Activated T-cell treated with anti-CD3 and anti-CD28 coated beads, Interleukin-2, amount 50 U/mL, for 1 hour (primary cell): ENCODE data around the gene ASCL2.

Experiments
- DNase-seq: peaks from one replicate; pipeline ENCODE4 v3.0.0-alpha.2; 2020

The ASCL2 gene

DNA sequence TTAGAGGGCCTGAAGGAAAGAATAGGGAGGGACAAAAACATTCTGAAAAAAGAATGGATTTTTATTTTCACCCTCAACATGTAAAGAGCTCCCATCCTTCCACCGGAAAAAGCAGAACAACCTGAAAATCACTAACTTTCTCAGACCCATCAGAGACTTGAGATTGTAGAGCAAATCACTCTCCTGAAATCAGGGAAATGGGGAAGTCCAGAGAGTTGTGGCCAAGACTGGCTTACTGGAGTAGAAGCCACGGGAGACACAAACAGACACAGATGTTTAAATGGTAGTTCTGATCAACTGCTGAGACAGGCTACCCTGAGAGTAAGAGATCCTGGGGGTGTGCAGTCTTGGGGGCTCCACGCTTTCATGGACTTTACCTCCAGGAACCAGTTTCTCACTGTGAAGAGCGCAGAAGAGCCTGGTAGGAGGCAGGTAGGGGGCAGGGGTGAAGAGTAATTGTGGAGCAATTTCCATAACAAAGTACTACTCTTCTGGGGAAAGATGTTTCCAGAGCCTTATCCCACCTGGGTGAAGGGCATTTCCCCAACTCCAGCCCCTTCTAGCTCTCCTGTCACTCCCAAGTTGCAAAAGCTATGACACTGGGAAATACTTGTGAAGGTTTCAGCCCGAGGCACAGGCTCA lies 47.1 kb downstream of the ASCL2 start:
- no peak for DNase-seq

DNA sequence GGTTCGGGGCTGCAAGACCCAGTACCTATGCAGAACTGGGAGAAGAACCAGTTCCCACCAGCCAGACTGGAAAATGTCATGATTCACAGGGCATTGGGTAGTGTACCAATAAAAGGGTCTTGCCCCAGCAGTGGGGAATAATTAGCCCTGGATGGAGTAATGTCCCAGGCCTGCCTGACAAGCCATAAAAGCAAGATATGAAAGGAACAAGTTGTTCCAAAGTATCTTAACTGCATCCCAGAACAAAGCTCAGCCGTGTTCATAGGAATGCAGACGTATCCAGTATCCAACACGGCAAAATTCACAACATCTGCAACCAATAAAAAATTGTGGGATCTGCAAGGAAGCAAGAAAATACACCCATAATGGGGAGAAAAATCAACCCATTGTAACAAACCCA lies 47.9 kb downstream of the ASCL2 start:
- no peak for DNase-seq

DNA sequence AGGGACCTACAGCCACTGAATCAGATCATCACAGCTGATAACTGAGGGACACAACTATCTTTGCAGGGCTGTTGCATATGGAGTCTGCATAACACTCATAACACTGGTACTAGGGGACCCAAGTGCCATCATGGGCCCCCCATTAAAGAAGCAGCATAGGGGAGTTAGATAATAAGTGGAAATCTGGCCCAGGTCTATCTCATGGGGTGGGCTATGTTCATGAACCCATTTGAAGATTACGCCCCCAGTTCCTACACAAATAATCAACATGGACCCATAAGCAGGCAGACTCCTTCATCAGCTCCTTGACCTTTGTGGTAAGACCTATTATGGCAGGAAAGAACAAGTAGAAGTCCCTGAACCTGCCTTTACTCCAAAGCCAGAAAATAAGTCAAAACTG lies 48.8 kb downstream of the ASCL2 start:
- DNase-seq: no peak

DNA sequence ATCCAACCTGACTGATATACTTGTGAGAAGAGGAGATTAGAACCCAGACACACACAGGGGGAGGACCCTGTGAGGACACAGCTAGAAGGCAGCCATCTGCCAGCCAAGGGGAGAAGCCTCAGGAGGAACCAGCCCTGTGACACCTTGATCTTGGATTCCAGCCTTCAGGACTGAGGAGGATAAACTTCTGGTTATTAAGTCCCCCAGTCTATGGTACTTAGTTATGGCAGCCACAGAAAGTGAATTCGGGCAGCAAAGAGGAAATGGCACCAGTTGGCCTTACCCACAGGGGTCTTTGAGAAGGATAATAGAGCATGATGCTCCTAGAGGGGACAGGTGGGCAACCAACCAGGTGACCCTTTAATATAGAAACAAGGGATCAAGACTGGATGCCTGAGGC lies 49.4 kb downstream of the ASCL2 start:
- no peak for DNase-seq

DNA sequence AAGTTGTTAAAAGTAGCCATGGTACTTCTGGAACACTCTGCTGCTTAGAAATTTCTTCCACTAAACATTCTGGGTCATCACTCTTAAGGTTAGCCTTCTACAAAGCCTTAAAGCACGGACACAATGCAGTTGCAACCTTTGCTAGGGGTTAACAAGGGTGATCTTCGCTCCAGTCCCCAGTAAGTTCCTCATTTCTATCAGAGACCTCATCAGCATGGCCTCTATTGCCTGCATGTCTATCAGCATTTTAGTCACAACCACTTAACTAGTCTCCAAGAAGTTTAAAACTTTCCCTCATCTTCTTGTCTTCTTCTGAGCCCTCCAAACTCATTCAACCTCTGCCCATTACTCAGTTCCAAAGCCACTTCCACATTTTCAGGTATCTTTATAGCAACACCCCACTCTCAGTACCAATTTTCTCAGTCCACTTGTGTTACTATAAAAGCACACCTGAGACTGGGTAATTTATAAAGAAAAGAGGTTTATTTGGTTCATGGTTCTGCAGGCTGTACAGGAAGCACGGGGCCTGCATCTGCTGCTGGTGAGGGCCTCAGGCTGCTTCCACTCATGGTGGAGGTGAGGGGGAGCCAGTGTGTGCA lies 50.1 kb downstream of the ASCL2 start:
- no peak for DNase-seq

DNA sequence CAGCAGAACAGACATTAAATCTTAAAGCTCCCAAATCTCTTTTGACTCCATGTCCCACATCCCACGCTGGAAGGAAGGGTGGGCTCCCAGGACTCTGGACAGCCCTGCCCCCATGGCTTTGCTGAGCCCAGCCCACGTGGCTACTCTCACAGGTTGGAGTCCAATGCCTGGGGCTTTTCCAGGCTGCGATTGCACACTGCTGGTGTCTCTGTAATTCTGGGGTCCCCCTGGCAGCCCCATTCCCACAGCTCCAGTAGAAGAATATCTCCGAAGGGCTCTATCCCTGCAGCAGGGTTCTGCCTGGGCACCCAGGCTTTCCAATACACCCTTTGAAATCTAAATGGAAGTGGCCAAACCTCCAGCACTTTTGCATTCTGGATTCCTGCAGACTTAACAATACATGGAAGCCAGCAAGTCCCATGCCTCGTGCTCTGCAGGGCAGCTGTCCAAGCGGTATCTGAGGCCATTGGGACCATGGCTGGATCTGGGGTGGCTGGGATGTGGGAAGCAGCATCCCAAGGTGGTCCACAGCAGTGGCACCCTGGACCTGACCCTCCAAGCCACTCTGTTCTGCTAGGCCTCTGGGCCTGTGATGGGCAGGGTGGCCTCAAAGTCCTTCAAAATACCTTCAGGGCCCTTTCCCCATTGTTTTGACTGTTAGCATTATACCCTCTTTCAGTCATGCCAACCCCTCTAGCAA lies 50.9 kb downstream of the ASCL2 start:
- no peak for DNase-seq
